HEK293T (cell line): ENCODE data around the gene PLCB1.

Experiments
- CTCF ChIA-PET: fragments of 350-600 bp; formaldehyde crosslinking; extraction: SDS; loops from one replicate; lab custom pipeline; 2021; ENCODE audit warnings: antibody characterized with exemption, inconsistent platforms; lab: Yijun Ruan, JAX
- POLR2A ChIA-PET: fragments of 350-600 bp; formaldehyde crosslinking; extraction: SDS; loops from one replicate; lab custom pipeline; 2020; ENCODE audit warnings: antibody characterized with exemption, inconsistent platforms; lab: Yijun Ruan, JAX
- DNase-seq: peaks from one replicate; pipeline ENCODE4 v3.0.0; 2012; ENCODE audit warnings: mixed read lengths; ENCODE audit errors: extremely low spot score
- ARNT ChIP-seq: fragments of 450-650 bp; IDR thresholded peaks from 2 replicates; pipeline ENCODE4 v1.6.1; 2017; ENCODE audit warnings: mild to moderate bottlenecking
- BHLHE40 ChIP-seq: fragments of 450-650 bp; IDR thresholded peaks from 2 replicates; pipeline ENCODE4 v1.6.1; 2016; ENCODE audit warnings: mild to moderate bottlenecking, moderate library complexity, borderline replicate concordance
- CTBP1 ChIP-seq: fragments of 450-650 bp; IDR thresholded peaks from 2 replicates; pipeline ENCODE4 v1.6.1; 2016; ENCODE audit warnings: borderline replicate concordance
- ELF4 ChIP-seq: fragments of 450-650 bp; IDR thresholded peaks from 2 replicates; pipeline ENCODE4 v1.6.1; 2017; ENCODE audit warnings: antibody characterized with exemption
- FOXA1 ChIP-seq: fragments of 450-650 bp; IDR thresholded peaks from 2 replicates; pipeline ENCODE4 v1.6.1; 2016; ENCODE audit warnings: mild to moderate bottlenecking
- FOXK2 ChIP-seq: fragments of 450-650 bp; IDR thresholded peaks from 2 replicates; pipeline ENCODE4 v1.6.1; 2016; ENCODE audit warnings: mild to moderate bottlenecking
- FOXM1 ChIP-seq: fragments of 450-650 bp; IDR thresholded peaks from 2 replicates; pipeline ENCODE4 v1.6.1; 2017; ENCODE audit warnings: mild to moderate bottlenecking, borderline replicate concordance
- HDGF ChIP-seq: fragments of 450-650 bp; IDR thresholded peaks from 2 replicates; pipeline ENCODE4 v1.6.1; 2017; ENCODE audit warnings: antibody characterized with exemption, borderline replicate concordance
- L3MBTL2 ChIP-seq: fragments of 450-650 bp; conservative IDR thresholded peaks from 2 replicates; pipeline ENCODE4 v1.6.1; 2016; ENCODE audit warnings: mild to moderate bottlenecking
- LEF1 ChIP-seq: fragments of 450-650 bp; IDR thresholded peaks from 2 replicates; pipeline ENCODE4 v1.6.1; 2017; ENCODE audit warnings: mild to moderate bottlenecking, borderline replicate concordance
- NFRKB ChIP-seq: fragments of 450-650 bp; IDR thresholded peaks from 2 replicates; pipeline ENCODE4 v1.6.1; 2016; ENCODE audit warnings: mild to moderate bottlenecking, moderate library complexity
- PKNOX1 ChIP-seq: fragments of 450-650 bp; IDR thresholded peaks from 2 replicates; pipeline ENCODE4 v1.6.1; 2016
- SP1 ChIP-seq: fragments of 450-650 bp; IDR thresholded peaks from 2 replicates; pipeline ENCODE4 v1.6.1; 2017
- SUZ12 ChIP-seq: fragments of 450-650 bp; IDR thresholded peaks from 2 replicates; pipeline ENCODE4 v1.6.1; 2016; ENCODE audit warnings: mild to moderate bottlenecking
- TARDBP ChIP-seq: fragments of 450-650 bp; IDR thresholded peaks from 2 replicates; pipeline ENCODE4 v1.6.1; 2016
- ZNF384 ChIP-seq: fragments of 450-650 bp; IDR thresholded peaks from 2 replicates; pipeline ENCODE4 v1.6.1; 2016

The PLCB1 gene

GRCh38 chr20:8648466-8648865 is 516.4 kb downstream of the PLCB1 start:
- CTCF ChIA-PET, result no interaction called here

GRCh38 chr20:8652396-8652795 is 520.3 kb downstream of the PLCB1 start:
- DNase-seq, result no peak
- POLR2A ChIA-PET, result no interaction called here
- TF ChIP-seq L3MBTL2, result no peak
- TF ChIP-seq HDGF, result no peak
- TF ChIP-seq FOXA1, result no peak
- TF ChIP-seq FOXM1, result no peak
- TF ChIP-seq TARDBP, result no peak
- CTCF ChIA-PET, result no interaction called here

More at GRCh38 chr20:8648466-8648865, 516.4 kb downstream of the PLCB1 start:
- DNase-seq, result no peak
- no peak for TF ChIP-seq ZNF384
- TF ChIP-seq SP1, result no peak
- TF ChIP-seq SUZ12, result no peak
- TF ChIP-seq PKNOX1, result no peak
- TF ChIP-seq TARDBP, result no peak
- TF ChIP-seq L3MBTL2, result no peak
- no peak for TF ChIP-seq ELF4
- TF ChIP-seq BHLHE40, result no peak
- POLR2A ChIA-PET, result no interaction called here

- DNase-seq, result no peak
- TF ChIP-seq FOXA1 (no peak), HDGF (no peak), SP1 (no peak), FOXK2 (no peak), NFRKB (no peak), ELF4 (no peak), FOXM1 (no peak), PKNOX1 (no peak), ZNF384 (no peak), SUZ12 (no peak), LEF1 (no peak), ARNT (no peak), BHLHE40 (no peak)
- ChIA-PET POLR2A (no interaction called here), CTCF (interaction anchor here (1.1 kb wide), 1 partner anchor 10 kb away, joined by 3 read pairs; no protein-coding TSS in a partner anchor)
Measured at GRCh38 chr20:8654486-8654885, 522.4 kb downstream of the PLCB1 start.

GRCh38 chr20:8656335-8656734 is 524.3 kb downstream of the PLCB1 start:
- CTCF ChIA-PET, result no interaction called here
- no peak for DNase-seq
- POLR2A ChIA-PET, result no interaction called here
- TF ChIP-seq BHLHE40 (no peak), SUZ12 (no peak), NFRKB (no peak), ELF4 (no peak), ARNT (no peak), FOXA1 (no peak), LEF1 (no peak), HDGF (no peak)

GRCh38 chr20:8657664-8658063 is 525.6 kb downstream of the PLCB1 start:
- TF ChIP-seq NFRKB, result no peak
- TF ChIP-seq FOXA1, result no peak
- TF ChIP-seq LEF1, result no peak
- no peak for TF ChIP-seq CTBP1
- no peak for TF ChIP-seq ARNT
- TF ChIP-seq ELF4, result no peak
- TF ChIP-seq FOXK2, result no peak
- CTCF ChIA-PET, result no interaction called here
- POLR2A ChIA-PET, result no interaction called here
- DNase-seq, result no peak

- POLR2A ChIA-PET, result no interaction called here
- CTCF ChIA-PET, result no interaction called here
- no peak for TF ChIP-seq FOXK2
- TF ChIP-seq L3MBTL2, result no peak
- TF ChIP-seq TARDBP, result no peak
- no peak for TF ChIP-seq NFRKB
- TF ChIP-seq LEF1, result no peak
- TF ChIP-seq HDGF, result no peak
- no peak for TF ChIP-seq SP1
- no peak for DNase-seq
Measured at GRCh38 chr20:8658103-8658502, 526.0 kb downstream of the PLCB1 start.

GRCh38 chr20:8661229-8661952 is 529.3 kb downstream of the PLCB1 start:
- CTCF ChIA-PET, result no interaction called here
- no peak for DNase-seq
- no peak for TF ChIP-seq FOXM1
- TF ChIP-seq BHLHE40, result no peak
- TF ChIP-seq PKNOX1, result no peak
- no peak for TF ChIP-seq FOXK2
- TF ChIP-seq HDGF, result no peak
- no peak for TF ChIP-seq ARNT
- TF ChIP-seq SP1, result no peak
- POLR2A ChIA-PET, result no interaction called here
